GM19025 (cell line): ENCODE results near the gene BANK1.

Source experiments
- ATAC-seq: cut with Tn5 transposase; IDR thresholded peaks from one replicate; pipeline ENCODE4 v1.9.1; 2021; ENCODE audit warnings: mild to moderate bottlenecking, low read depth, moderate library complexity; ENCODE audit not compliant: unreplicated experiment

Gene BANK1

DNA sequence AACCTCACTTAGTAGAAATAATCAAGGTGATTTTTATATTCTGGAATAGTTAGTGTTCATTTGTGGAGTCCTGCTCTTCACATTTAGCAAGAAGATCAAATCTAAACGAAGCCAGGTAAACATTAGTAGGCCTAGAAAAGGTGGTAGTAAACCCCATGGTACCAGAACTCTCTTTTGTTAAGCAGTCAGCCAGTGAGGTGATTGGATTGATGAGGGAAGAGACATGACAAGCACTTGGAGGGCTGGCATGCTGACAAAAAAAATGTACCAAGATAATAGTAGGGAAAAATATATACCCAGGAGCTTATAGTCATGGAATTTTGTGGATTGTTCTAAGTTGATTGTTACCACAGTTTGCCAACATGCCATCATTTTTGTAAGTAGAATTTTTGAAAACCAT, 163.8 kb downstream of the BANK1 start:
- no peak for ATAC-seq

DNA sequence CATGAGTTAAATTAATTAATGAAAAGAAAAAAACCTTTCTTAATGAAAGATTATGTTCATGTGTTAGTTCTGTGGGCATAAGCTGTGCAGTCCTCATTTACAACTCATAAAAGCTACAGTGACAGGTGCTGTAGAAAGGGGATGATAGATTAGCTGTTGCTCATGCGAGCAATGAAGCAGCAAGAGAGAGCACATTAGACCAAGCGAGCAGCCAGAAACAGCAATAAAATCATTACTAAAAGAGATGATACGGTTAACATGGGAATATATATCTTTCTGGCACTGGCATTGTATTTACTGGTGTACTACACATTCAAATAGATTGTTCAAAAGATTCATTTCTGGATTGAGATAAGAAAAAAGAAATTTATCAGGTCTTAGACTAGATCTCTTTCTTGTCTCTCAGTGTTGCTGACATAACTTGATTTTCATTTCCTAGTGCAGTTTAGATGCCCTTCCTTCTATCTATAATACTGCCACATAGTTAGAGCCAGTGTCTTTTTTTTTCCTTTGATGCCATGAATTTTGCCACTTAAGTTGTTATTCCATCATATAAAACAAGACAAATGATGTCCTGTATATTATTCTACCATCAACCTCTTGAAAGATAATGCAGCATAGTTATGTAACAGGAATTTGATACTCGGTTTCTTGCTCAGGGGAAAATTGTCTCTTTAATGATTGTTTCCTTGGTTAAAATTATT, 164.6 kb downstream of the BANK1 start:
- ATAC-seq: no peak

DNA sequence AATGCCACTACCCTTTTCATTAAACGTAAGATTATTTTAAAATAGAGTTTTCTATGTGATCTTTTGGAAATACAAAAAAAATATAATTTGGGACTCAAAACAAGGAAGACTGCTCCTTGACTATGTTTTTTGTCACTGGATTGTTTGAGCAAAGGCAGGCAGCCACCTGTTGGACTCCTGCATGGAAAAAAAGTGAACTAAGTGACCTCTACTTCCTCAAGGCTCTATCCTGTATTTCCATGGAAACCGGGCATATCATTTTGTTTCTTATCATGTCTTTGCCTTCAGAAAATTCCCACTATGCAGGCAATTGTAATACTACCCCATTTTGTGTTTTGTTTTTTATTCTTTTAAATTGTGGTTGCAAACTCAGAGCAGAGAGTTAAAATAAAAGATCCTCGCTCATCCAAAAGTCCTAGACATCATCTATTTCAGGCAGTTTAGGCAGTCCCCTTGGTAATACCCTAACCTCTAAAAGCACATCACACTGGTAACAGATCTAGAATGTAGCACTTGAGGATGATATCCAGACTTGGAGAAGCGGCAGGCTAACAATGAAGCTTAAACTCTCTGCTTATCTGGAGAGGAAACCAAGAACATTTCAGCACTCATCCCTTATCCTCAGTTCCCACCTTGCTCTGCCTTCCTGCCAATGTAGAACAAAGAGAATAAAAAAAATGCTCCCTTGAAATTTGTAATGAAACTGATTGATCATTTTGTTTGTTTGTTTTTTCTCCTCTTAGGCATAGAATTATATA, 165.7 kb downstream of the BANK1 start:
- no peak for ATAC-seq

DNA sequence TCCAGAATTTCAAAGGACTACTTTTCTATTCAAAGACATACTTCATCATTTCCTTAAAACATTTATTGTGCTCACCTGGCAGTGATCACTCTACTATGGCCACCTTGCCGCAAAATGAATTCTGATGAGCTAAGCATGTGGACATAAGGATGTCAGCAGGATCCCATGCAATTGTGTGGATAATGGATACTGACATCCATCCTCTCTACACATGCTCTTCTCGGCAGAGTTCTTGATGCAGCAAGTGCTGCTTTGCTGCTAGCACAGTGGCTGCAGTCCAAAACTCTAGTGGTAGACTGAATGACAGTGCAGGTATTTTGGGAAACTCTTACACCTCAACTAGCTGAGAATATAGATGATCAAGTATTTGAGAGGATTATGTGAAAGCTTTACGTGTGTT, 168.0 kb downstream of the BANK1 start:
- ATAC-seq: no peak

DNA sequence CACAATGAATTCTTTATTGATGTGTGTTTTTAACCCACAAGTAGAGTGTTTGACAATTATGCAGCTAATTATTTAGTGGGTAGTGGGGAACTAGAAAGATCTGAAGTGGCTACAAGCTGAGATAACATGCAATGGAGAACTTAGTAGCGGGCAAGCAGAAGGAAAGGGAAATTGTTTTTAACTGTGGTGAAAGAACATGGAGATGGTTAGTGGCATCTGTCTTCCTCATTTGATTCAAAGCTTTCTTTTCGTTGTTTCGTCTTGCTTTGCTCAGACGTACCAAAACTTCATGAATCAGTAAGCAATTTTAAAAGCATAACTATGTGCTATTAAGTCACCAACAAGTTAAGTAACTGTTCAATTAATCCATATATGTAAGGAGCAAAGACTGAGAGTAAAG, 169.9 kb downstream of the BANK1 start:
- ATAC-seq: no peak

DNA sequence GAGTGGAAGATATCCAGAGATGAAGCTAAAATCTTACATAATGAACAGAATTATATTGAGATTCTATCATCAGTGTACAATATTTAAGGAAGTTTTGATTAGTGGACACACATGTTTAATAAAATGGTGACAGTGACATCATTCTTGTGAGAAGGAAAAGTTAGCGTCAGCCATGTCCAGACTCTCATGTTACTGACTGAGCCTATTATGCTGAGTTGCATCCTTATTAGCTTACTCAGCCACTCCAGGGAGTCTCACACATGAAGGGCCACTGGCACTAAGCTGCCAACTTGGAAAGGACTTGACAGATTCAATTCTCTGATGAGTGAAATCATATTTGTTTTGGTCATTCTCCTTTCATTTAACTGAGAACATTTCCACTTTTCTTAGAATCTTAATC, 170.6 kb downstream of the BANK1 start:
- ATAC-seq: no peak

DNA sequence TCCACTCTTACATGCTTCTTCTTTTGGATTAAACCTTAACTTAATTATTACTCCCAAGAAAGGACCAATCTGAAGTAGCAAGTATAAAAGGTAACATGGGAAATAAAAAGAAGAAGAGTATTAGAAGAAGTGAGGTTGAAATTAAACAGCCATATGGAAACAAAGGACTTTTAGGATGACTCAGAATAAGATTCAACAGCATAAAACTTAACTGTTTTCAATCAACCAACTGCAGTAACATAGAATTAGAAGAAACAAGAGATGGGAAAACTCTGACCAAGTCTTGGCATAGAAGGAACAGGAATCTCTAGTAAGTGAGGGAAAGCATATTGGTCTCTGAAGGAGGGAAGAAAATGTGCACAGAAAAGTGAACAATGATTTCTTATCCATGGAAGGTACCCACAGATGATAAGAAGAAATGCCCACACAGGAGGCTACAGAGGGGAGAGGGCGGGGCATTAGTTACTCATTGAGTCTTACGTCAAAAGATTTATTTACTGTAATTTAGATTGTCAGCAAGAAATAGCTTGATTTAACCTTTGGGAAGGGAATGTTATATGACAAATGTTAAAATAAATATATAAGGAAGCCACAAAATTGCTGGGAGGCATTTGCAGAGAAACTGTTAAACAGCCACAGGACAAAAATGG, 177.3 kb downstream of the BANK1 start:
- no peak for ATAC-seq

DNA sequence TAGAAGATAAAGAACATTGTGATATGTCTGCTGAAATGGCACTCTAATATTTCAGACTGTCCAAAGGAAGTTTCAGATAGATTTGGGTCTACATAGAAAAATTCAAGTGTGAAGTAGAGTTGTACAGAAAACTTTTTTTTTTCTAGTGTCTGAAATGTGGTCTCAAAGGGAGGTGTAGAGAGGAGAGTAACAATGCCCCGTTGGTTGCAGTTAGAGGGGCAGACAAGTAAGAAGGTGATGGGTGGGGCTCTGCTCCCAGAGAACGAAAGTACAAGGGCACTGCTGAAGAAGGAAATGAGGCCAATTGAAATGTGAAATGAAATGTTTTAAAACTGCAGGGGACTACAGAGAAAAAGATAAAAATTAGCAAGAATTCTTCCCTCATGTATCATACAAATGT, 177.8 kb downstream of the BANK1 start:
- no peak for ATAC-seq

DNA sequence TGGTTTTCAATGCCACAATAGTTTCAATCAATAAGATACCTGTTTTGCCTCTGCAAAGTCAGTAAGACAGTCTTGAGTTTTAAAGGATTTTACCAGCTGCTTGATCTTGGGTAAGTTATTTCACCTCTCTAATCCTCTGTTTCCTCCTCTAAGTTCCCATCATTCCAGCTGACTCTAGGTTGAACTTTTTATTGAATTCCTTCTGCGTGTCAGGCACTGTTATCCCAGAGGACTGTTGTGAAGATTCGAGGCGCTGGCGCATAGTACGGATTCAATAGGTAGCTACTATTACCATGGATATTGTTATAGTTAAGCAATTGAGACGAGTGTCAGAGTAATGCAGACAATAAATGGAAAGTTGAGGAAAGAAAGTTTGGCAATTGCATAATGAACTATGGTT, 179.4 kb downstream of the BANK1 start:
- ATAC-seq: no peak

DNA sequence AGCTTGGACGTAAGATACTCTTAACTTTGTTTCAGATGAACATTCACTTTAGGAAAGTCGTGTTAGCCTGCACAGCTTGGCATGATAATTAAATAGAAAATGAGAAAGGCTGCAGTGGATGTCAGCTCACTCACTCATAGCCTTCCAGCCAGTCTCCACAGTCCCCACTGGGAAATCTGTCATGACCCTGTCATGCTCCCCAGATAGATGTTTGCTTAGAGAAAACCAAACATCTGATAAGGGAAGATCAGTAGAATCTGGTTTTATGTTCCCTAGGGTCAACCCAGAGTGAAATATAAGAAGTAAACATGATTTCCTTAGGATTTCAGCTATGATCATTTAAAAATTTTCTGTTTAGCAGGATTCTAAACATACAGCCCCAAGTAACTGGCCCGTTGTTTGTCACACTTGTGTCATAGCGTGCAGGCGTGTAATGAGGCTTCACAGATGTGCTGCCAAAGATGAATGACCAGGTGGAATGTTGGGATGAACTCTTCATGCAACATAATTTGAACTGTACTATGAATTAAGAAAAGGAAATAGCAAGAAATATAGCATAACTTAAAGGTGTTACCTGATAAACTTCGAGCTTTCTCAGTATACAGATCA, 180.1 kb downstream of the BANK1 start:
- no peak for ATAC-seq

DNA sequence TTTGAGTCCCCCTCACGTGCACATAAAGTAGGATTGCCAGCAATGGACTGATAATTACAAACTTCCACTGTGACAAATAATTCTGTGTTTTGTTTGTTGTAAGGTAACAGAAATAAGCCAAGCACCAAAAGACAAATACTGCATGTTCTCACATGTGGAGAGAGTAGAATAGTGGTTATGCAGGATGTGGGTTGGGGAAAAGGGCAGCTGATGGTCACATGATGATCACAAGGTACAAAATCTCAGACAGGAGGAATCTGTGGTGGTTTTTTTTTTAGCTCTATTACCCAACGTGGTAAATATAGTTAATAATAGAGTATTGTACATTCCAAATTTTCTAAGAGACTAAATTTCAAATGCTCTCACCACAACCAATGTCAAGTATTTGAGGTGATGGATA, 182.3 kb downstream of the BANK1 start:
- no peak for ATAC-seq

DNA sequence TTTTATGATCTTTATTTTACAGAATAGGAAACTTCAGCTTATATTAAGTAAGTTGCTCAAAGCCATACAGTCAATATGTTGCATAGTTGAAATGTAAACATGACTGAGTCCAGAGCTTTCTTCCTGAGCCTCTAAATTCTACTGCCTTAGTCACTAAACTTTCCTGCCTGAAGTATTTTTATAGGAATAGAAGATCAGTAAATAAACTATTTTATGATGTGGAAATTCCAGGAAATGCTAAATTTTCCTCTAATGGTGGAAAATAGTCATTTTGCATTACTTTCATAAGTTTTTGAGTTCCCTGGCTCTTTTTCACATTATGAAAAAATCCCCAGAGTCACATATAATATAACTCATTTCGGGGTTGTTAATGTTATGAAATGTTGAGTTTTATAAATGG, 182.8 kb downstream of the BANK1 start:
- ATAC-seq: no peak

DNA sequence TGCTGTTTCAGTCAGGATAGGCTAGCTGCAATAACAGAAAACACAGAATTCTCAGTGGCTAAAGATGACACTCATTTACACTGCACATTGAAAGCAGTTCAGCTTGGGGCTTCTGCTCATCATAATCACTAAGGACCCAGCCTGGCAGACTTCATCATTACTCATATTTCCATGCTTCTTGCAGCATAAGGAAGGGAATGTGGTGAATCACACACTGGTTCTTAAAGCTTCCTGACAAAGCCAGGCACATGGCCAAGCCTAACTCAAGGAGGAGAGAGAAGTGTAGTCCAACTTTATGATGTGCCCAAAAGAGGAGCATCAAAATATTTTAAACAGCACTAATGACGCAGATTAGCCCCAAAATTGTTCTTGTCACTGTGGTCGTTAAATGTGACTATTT, 186.5 kb downstream of the BANK1 start:
- ATAC-seq: no peak

DNA sequence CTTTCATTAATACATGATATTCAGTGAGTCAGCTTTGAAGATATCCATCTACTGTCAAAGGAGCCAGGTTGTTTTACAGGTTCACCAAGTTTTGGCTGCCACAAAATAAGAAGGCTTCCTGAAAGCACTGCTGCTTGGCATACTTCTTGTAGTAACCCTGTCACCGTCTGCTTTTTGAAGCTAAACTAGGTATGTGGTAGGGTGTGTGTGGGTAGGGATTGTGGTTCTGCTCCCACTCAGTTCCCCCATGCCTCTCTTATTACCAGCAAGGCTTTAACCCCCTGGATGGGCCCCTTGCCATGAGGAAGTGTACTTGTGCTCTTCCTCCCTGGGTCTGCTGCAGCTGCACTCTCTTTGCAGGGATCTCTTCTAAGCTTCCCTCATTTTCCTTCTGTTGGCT, 191.2 kb downstream of the BANK1 start:
- ATAC-seq: no peak

DNA sequence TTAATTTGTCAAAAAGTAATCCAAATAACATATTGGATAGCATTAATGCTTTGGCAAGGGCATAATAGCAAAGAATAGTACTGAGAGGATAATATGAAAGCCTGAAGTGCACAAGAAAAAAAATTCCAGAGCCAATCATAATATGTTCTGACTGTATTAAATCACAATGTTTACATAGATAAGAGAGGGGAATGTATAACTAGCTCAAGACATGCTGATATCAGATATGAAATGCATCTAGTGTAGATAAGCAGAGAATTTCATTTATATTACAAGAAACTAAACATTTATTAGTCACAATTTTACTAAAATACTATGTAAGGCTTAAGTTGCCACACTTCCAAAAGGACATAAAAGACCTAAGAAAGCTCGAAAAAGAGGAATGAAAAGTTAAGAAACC, 193.3 kb downstream of the BANK1 start:
- no peak for ATAC-seq

DNA sequence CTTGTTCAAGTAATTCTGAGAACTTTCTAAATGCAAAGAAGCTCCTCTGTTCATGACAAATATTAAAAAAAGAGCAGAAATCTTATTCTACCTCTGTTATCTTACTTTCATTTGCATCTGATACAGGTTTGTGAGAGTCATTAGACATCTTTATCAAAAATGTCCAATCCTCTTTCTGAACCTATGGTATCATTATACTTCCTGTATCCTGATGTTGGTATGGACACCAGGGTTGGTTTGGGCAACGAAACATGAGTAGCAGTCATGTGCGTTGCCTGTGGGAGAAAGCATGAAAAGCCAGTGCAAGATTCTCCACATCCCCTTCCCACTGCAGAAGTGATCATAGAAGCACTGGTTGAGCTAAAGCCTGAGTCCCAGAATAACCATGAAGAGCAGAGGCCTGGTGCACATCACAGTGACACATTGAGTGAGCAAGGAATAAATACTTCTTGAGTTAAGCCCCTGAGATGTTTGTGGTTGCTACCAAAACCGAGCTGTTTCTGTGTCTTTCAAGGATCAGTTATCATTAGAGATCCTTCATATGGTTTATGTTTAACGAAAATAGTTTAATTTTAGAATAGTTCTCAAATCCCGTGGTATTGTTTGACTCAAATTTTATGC, 197.2 kb downstream of the BANK1 start:
- peak; percentile 84 for ATAC-seq

DNA sequence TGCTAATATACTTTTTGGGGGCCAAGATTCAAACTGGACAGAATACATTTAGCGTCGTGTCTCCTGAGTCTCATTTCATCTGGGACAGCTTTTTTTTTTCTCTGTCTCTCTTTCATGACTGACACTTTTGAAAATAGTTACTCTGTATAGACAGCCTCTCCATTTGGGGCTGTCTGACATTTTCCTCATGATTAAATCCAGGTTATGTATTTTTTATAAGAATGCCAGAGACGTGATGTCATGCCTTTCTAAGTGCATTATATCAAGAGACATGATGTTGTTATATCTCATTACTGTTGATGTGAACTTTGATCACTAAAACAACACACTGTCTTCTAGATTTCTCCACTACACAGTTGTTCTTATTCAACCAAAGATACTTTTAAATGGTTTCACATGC, 199.0 kb downstream of the BANK1 start:
- ATAC-seq: no peak

DNA sequence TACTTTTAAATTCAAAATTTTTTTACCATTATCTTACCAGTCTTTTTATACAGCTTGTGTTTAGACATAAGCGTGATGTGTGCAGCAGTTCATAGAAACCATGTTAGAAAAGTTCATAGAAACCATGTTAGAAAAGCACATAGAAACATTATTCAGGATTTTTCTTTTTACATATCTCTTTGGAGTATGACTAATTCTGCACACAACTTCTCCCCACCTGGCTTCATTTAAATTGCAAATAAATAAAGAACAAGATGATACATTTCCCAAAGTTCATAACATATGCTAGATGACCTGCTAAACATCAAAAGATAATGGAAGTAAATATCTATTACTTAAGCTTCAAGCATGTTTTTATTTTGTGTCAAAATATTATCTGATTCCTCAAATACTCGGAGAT, 201.9 kb downstream of the BANK1 start:
- ATAC-seq: no peak

DNA sequence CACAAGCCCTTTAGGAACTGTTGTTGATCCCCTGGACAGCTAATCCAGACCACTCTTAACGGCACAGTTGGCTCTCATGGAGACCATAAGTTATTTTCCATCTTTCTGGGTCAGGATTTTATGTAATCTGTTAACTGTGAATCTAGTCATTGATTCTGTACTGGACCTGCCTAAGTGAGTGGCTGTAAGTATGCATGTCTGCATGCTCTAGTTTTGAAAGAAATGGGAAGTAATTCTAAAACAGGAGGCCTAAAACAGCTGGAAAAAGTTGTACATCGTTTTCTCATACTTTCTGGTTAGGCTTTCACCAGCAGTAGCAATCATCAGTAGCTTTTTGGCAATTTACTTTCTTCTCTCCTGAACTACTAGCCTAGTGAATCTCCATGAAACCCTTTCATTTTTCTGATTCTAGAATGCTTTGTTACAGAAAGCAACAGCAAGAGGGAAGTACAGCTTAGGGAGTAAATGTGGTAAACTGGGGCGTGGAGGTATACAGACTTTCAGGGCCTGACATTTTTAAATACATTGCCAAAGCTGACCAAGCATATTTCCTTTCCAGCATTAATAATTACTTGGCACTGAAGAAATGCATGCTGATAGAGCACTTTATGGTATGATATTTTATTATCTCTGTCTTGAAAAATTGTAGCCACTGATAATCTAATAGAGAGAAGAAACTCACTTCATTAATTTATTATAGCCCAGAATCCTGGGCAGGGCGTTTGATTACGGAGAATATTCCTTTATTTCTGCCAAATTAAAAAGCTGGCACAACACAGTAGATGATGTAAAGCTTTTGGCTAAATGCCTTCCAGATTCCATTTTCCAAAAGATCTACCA, 202.7 kb downstream of the BANK1 start:
- ATAC-seq: no peak
